Tibial nerve (tissue), 3 donors: ENCODE measurements around the gene ETV6.

Experiments
- CTCF ChIP-seq, 5 experiments: fragments of 200-600 bp in 3 of 5; fragments of 450-650 bp in 2 of 5; sonication (generic) in 3 of 5; IDR thresholded peaks; one replicate each; pipeline ENCODE4 v1.5.1; 2016 to 2019; ENCODE audit warnings: antibody characterized with exemption in 5 of 5, mild to moderate bottlenecking in 3 of 5, moderate library complexity in 2 of 5
- POLR2A ChIP-seq, 2 donors: fragments of 450-650 bp; IDR thresholded peaks; one replicate each; pipeline ENCODE4 v1.6.1; 2017; ENCODE audit warnings: antibody characterized with exemption in 2 of 2, mild to moderate bottlenecking in 2 of 2, moderate library complexity in 2 of 2

GRCh38 chr12:11829764-11830194 is 180.3 kb downstream of the ETV6 start:
- TF ChIP-seq CTCF (IDR thresholded peaks at IDR 0.05) (no peak), POLR2A (IDR thresholded peaks at IDR 0.05) (no peak)
